NCI-H146 (cell line): ENCODE measurements around the gene TPPP2.

Experiments
- DNase-seq: peaks from one replicate; lab custom pipeline; 2025; lab: John Stamatoyannopoulos, UW

TPPP2 gene

GRCh38 chr14:21057803-21058675, 28.0 kb downstream of the TPPP2 start, which contains the start of gene RNASE8:
Gene RNASE8, plus strand, starts transcription at chr14:21057822. Its CDS starts 71 bp downstream, at chr14:21057893.
- DNase-seq, result no peak

- no peak for DNase-seq
Observed at GRCh38 chr14:21058903-21059302, 28.9 kb downstream of the TPPP2 start.

- no peak for DNase-seq
Observed at GRCh38 chr14:21059842-21060613, 30.0 kb downstream of the TPPP2 start.

GRCh38 chr14:21060614-21061346, 30.8 kb downstream of the TPPP2 start:
- DNase-seq, result no peak

- DNase-seq, result no peak
Observed at GRCh38 chr14:21061347-21061668, 31.3 kb downstream of the TPPP2 start.

GRCh38 chr14:21063479-21063878, 33.5 kb downstream of the TPPP2 start:
- no peak for DNase-seq

- peak; percentile 17 for DNase-seq
Observed at GRCh38 chr14:21066882-21067502, 37.0 kb downstream of the TPPP2 start.

- DNase-seq, result peak; percentile 63
Observed at GRCh38 chr14:21068521-21069387, 38.7 kb downstream of the TPPP2 start.

- DNase-seq, result peak; percentile 50
Observed at GRCh38 chr14:21069388-21070082, 39.5 kb downstream of the TPPP2 start.

GRCh38 chr14:21070083-21070609, 40.1 kb downstream of the TPPP2 start, which contains the start of gene ARHGEF40:
Gene ARHGEF40, plus strand, starts transcription at chr14:21070304. Its CDS starts 93 bp downstream, at chr14:21070397.
- DNase-seq, result peak; percentile 51

- DNase-seq, result peak; percentile 40
Observed at GRCh38 chr14:21070610-21071224, 40.7 kb downstream of the TPPP2 start.

- DNase-seq, result peak; percentile 86
Observed at GRCh38 chr14:21071225-21072030, 41.4 kb downstream of the TPPP2 start.

GRCh38 chr14:21072031-21072473, 42.0 kb downstream of the TPPP2 start:
- DNase-seq, result no peak

- DNase-seq, result no peak
Observed at GRCh38 chr14:21072781-21073339, 42.8 kb downstream of the TPPP2 start.

GRCh38 chr14:21073921-21074320, 43.9 kb downstream of the TPPP2 start:
- DNase-seq, result no peak

- DNase-seq, result no peak
Observed at GRCh38 chr14:21074398-21075272, 44.6 kb downstream of the TPPP2 start.
